ENCODE results near the gene CRACR2A.

The CRACR2A gene

GRCh38 chr12:3752096-3752709, 706 bp downstream of the CRACR2A start:
- DNase-seq: peak; percentile 48

GRCh38 chr12:3751151-3752095, 1.5 kb downstream of the CRACR2A start:
- DNase-seq: no peak

GRCh38 chr12:3750616-3751015, 2.3 kb downstream of the CRACR2A start:
- no peak for DNase-seq

GRCh38 chr12:3748620-3749019, 4.3 kb downstream of the CRACR2A start:
- DNase-seq: no peak

GRCh38 chr12:3747976-3748619, 4.8 kb downstream of the CRACR2A start:
- no peak for DNase-seq

- no peak for DNase-seq
Measured at GRCh38 chr12:3747543-3747942, 5.4 kb downstream of the CRACR2A start.

- DNase-seq: no peak
Measured at GRCh38 chr12:3746758-3747157, 6.2 kb downstream of the CRACR2A start.

- DNase-seq: no peak
Measured at GRCh38 chr12:3745152-3745551, 7.8 kb downstream of the CRACR2A start.

- DNase-seq: no peak
Measured at GRCh38 chr12:3744229-3744901, 8.5 kb downstream of the CRACR2A start.

GRCh38 chr12:3743803-3744202, 9.1 kb downstream of the CRACR2A start:
- DNase-seq: no peak

- DNase-seq: no peak
Measured at GRCh38 chr12:3741882-3742672, 10.8 kb downstream of the CRACR2A start.

GRCh38 chr12:3740480-3741231, 12.3 kb downstream of the CRACR2A start:
- DNase-seq: no peak

- no peak for DNase-seq
Measured at GRCh38 chr12:3735432-3735831, 17.5 kb downstream of the CRACR2A start.

GRCh38 chr12:3732901-3733300, 20.0 kb downstream of the CRACR2A start:
- no peak for DNase-seq

- no peak for DNase-seq
Measured at GRCh38 chr12:3730111-3730510, 22.8 kb downstream of the CRACR2A start.

GRCh38 chr12:3728686-3729085, 24.2 kb downstream of the CRACR2A start:
- DNase-seq: no peak

GRCh38 chr12:3727877-3728632, 24.9 kb downstream of the CRACR2A start:
- no peak for DNase-seq

GRCh38 chr12:3727354-3727753, 25.6 kb downstream of the CRACR2A start:
- no peak for DNase-seq

- DNase-seq: no peak
Measured at GRCh38 chr12:3726456-3726855, 26.5 kb downstream of the CRACR2A start.

GRCh38 chr12:3725388-3726115, 27.4 kb downstream of the CRACR2A start:
- DNase-seq: no peak
